GM12872 (cell line): ENCODE data around the gene TRAM2.

Source experiments
- TF ChIP-seq, protein P1 (sequence below): IDR thresholded peaks from 3 replicates; pipeline ENCODE4 v1.5.1; 2011; ENCODE audit warnings: low read depth, mild to moderate bottlenecking, low read length, moderate library complexity; ENCODE audit not compliant: insufficient read depth

TRAM2 gene

DNA sequence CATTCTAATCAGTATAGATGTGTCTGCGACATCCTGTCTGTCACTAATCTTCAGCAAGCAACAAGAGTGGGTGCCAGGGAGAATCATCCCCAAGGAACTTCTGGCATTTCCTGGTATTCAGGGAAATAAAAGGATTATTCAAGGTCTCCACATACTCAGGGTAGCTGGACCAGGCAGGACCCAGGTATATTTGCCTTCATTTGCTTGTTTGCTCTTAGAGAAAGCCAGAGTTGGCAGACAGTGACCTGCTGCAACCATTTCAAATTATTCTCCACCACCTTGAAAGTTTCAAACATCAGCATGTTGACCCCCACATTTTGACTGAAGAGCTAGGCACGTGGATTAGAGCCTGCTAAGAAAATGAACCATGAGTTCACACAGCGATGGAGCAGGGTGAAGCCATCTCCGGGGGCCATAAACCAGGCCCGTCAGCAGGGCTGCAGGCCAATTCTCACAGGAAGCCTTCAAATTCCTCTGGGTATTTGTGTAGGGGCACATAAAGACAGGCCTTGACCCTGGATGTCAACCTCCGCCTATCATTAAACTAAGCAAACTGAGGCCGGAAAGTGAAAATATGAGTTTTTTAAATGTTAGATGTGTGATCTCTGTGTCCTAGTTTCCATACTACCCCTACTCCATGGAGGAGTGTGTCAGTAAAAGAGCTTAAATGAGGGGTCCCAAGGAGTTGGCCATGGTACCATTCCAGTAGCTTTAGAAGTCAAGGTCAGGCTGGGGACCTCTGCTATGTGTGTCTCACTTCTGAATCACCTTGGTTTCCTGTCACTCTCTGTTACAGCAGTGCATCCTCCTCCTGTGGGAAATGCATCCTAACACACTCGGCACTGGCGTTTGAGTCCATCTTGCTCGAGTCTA is 32.9 kb downstream of the TRAM2 start:
- TF ChIP-seq, protein P1, sequence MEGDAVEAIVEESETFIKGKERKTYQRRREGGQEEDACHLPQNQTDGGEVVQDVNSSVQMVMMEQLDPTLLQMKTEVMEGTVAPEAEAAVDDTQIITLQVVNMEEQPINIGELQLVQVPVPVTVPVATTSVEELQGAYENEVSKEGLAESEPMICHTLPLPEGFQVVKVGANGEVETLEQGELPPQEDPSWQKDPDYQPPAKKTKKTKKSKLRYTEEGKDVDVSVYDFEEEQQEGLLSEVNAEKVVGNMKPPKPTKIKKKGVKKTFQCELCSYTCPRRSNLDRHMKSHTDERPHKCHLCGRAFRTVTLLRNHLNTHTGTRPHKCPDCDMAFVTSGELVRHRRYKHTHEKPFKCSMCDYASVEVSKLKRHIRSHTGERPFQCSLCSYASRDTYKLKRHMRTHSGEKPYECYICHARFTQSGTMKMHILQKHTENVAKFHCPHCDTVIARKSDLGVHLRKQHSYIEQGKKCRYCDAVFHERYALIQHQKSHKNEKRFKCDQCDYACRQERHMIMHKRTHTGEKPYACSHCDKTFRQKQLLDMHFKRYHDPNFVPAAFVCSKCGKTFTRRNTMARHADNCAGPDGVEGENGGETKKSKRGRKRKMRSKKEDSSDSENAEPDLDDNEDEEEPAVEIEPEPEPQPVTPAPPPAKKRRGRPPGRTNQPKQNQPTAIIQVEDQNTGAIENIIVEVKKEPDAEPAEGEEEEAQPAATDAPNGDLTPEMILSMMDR: no peak

DNA sequence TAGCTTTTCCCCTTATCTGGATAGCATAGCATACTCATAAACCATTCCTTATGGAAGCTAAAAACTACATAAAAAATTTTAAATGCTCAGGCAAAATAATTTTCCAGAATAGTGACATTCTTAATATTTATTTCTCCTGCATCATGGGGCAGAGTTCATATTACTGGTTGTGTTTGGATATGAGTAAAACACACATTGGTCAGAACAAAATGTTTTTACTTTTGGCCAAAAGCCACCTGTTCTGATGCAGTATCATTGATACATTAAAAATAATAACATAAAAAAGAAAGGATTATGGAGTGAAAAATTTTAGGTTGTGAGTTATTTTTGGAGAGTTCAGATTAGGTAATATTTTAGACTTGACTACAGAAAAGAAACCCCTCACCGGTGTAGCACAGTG is 33.6 kb downstream of the TRAM2 start:
- TF ChIP-seq, protein P1: no peak

DNA sequence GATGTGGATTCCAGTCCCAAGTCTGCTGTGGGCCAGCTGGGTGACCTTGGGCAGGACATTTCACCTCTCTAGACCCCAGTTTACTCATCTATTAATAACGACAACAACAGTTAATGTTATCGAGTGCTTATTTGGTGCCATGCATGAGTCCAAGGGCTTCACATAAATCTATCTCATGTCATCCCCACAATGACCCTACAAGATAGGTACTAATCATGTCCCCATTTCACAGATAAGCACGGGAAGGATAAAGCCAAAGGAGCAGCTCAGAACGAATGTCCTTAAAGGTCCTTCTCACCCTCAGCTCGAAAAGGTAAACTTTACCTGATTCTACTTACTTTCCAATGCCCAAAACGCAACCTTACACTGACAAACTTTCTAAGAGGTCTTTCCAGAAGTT is 35.7 kb downstream of the TRAM2 start:
- TF ChIP-seq, protein P1: no peak

DNA sequence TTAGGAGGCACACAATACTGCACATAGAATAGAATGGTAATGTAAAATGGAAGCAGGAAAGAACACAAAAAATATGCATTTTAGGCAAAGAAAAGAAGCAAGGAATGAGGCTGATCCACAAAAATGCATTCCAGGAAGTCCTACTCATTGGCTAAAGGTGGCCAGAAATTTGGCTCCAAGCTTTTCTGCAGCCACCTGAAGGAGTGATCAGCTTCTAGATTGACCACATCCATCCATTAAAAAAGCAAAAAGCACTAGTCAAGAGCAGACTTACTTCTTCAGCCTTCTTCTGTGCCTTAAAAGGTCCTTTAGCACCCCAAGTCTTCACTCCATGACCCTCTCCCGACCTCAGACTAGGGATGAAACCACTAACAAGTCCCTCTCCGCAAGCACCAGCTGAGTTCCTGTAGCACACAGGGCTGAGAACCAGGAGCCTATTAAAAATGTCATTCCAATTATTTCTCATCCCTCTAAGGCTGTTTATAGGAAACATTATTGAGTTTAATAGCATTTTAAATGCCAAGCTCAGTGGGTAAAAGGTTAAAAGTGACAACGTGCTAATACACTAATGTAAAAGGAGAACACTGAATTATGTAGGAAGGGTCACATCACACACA is 36.5 kb downstream of the TRAM2 start:
- TF ChIP-seq, protein P1: no peak

DNA sequence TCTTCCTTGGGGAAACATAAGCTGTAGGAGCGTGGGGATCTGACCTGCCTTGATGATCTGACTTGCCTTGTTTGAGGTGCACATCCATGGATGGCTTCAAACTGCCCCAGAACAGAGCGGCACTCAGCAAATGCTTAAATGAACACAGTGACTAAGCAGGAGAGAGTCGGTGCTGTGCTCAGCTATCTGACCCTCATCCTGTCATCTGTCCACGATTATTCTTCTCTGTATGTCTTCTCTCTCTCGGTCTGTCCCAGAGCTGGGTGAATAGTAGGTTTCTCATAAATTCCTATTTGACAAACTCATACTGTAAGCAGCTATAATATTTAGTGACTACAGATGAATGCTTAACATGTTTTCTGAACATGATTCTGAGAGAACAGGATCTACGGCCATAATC is 37.3 kb downstream of the TRAM2 start:
- TF ChIP-seq, protein P1: no peak

DNA sequence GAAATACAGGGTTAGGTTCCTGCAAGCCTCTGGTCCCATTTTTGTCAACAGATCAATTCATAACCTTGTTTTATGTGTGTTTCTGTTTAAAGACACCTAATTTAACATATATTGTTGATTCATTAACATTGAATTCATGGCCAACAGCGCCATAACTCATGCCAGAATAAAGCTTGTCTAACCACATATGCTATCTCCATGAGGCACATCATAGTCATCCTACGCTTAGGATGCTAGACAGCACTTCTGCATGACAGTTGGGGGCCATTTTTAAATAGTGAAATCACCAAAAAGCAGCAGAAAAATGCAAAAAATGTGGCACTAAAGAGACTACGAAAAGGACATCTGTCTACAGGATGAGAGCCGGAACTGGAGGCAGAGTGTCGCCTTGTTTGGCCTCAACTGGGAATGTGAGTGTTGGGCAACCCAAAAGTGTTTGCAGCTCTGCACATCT is 37.9 kb downstream of the TRAM2 start:
- TF ChIP-seq, protein P1: no peak

DNA sequence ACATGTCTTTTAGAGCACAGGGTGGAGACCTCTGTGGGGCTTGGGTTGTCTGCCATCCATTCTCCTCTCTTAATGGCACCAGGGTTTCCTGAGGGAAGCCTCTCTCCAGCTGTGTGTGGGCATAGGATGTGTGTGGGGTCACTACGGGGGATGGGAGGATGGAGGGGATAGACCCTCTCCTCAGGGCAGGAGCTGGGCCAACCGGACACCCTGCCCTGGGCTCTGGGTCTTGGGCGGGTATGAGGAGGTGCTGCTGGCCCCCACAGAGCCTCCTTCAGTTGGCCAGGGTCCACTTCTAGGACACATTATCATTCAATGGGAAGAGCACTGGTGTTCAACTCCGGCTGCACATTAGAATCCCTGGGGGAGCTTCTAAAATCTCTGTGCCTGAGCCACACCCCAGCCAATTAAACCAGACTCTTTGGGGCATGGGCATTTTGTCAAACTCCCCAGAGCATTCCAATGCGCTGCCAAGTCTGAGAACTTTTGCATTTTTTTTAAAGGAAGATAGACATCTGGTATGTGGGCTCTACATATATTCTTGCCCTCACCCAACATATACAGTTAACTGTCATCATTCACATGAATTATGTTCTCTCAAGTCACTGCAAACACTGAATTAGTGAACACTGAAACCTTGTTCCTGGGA is 38.5 kb downstream of the TRAM2 start:
- TF ChIP-seq, protein P1: no peak
